Breast epithelium (tissue), 3 donors: ENCODE results near the gene SLC13A1.

Source experiments
- POLR2A ChIP-seq: fragments of 450-650 bp; IDR thresholded peaks from one replicate; pipeline ENCODE4 v1.6.1; 2016; ENCODE audit warnings: antibody characterized with exemption, mild to moderate bottlenecking, moderate library complexity
- POLR2AphosphoS5 ChIP-seq, 3 donors: sonication (generic); formaldehyde crosslinking; IDR thresholded peaks; one replicate each; pipeline ENCODE4 v1.6.1; 2017; ENCODE audit warnings: antibody characterized with exemption in 3 of 3
- TF ChIP-seq, protein P1 (sequence below), 3 donors: fragments of 450-650 bp; IDR thresholded peaks; one replicate each; pipeline ENCODE4 v1.5.1; 2016 to 2017; ENCODE audit warnings: antibody characterized with exemption in 3 of 3, mild to moderate bottlenecking in 3 of 3, moderate library complexity in 3 of 3

DNA sequence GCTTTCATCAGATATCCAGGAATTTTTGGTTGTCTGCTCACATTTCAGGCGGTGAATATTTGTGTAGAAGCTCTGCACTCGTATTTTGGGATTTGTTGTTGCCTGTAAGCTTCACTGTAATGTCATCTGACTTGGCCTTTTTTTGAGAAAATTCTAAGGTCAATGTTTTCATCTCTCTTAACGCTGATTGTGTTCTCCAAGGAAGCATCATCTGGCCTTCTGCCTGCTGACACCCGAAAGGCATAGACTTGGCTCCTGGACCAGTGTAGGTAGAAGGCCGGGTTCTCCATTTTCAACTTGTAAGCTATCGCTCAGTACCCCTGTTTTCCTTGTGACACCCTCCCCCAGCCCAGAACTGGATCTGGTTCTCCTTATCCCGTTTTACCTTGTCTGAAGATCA is 44.2 kb downstream of the SLC13A1 start:
- TF ChIP-seq, protein P1, sequence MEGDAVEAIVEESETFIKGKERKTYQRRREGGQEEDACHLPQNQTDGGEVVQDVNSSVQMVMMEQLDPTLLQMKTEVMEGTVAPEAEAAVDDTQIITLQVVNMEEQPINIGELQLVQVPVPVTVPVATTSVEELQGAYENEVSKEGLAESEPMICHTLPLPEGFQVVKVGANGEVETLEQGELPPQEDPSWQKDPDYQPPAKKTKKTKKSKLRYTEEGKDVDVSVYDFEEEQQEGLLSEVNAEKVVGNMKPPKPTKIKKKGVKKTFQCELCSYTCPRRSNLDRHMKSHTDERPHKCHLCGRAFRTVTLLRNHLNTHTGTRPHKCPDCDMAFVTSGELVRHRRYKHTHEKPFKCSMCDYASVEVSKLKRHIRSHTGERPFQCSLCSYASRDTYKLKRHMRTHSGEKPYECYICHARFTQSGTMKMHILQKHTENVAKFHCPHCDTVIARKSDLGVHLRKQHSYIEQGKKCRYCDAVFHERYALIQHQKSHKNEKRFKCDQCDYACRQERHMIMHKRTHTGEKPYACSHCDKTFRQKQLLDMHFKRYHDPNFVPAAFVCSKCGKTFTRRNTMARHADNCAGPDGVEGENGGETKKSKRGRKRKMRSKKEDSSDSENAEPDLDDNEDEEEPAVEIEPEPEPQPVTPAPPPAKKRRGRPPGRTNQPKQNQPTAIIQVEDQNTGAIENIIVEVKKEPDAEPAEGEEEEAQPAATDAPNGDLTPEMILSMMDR (IDR thresholded peaks at IDR 0.05) = no peak
- TF ChIP-seq POLR2A (no peak), POLR2AphosphoS5 (IDR thresholded peaks at IDR 0.05) (no peak)
